Thyroid gland (tissue), 4 donors: ENCODE results near the gene TNS4. TPM values are rescaled to one million over a fixed set of nuclear protein-coding genes. Genes with fewer than 3 reads are reported as not detected.

Source experiments
- DNase-seq, 2 donors: peaks; one replicate each; pipeline ENCODE4 v3.0.0-alpha.2; 2019
- H3K27ac ChIP-seq, 3 donors: fragments of 200-600 bp; sonication (generic); 1 replicate in 2 of 3; 2 replicates in 1 of 3; pipeline ENCODE4 v1.5.1; 2016 to 2019; ENCODE audit warnings: mild to moderate bottlenecking in 1 of 3, moderate library complexity in 1 of 3
- H3K27me3 ChIP-seq: fragments of 200-600 bp; sonication (generic); one replicate; pipeline ENCODE4 v1.5.1; 2019
- H3K36me3 ChIP-seq, 2 donors: fragments of 200-600 bp; sonication (generic); one replicate each; pipeline ENCODE4 v1.5.1; 2016 to 2019
- H3K4me1 ChIP-seq, 2 donors: fragments of 200-600 bp; sonication (generic); one replicate each; pipeline ENCODE4 v1.5.1; 2017 to 2019
- H3K4me3 ChIP-seq, 3 donors: fragments of 200-600 bp; sonication (generic); replicated peaks in 1 of 3; 1 replicate in 2 of 3; 2 replicates in 1 of 3; pipeline ENCODE4 v1.5.1; 2016; ENCODE audit warnings: mild to moderate bottlenecking in 1 of 3
- H3K9me3 ChIP-seq: fragments of 200-600 bp; sonication (generic); one replicate; pipeline ENCODE4 v1.5.1; 2017
- CTCF ChIP-seq, 6 experiments: fragments of 200-600 bp in 3 of 6; fragments of 450-650 bp in 3 of 6; sonication (generic) in 3 of 6; IDR thresholded peaks; one replicate each; pipeline ENCODE4 v1.5.1; 2016 to 2019; ENCODE audit warnings: antibody characterized with exemption in 6 of 6, mild to moderate bottlenecking in 2 of 6, inconsistent platforms in 1 of 6, moderate library complexity in 1 of 6
- POLR2A ChIP-seq, 2 donors: fragments of 450-650 bp; IDR thresholded peaks; one replicate each; pipeline ENCODE4 v1.6.1; 2017; ENCODE audit warnings: antibody characterized with exemption in 2 of 2, mild to moderate bottlenecking in 2 of 2, moderate library complexity in 1 of 2
- WGBS, 2 donors: methylation state at CpG; one replicate each; pipeline ENCODE4 v1.1.5; 2017; 5-methylcytosine and 5-hydroxymethylcytosine counted together
- intact Hi-C: fragments of 100-400 bp; cut with DNase I; formaldehyde crosslinking; loops from one replicate; pipeline ENCODE4 v1.15.1; 2023
- total RNA-seq, 4 donors: library from RNA; depleted of rRNA; stranded (reverse); fragments of >200 nt; gene quantifications; one replicate each; pipeline ENCODE4 v1.2.3, GENCODE V29; 2016

Gene TNS4
- total RNA-seq, 4 donors from 2014 or later: 5.4 to 24.7 (median 16.2) TPM

- Histone ChIP-seq H3K4me3 (no peak overlapping the region), H3K27me3 (no peaks in the 10 kb centered on the region), H3K4me1 (peaks cover 11 to 28% of the 10 kb centered on the region in 2 donors), H3K9me3 (no peaks in the 10 kb centered on the region), H3K36me3 (no peaks in the 10 kb centered on the region), H3K27ac (peak overlapping the region in 1 of 3 donors; percentile 52)
- DNase-seq: peak; percentile 34 to 35
- 61 to 71% methylated on average over 16 of the region's 16 CpGs for whole genome bisulfite sequencing, 2 donors
- no peak for TF ChIP-seq POLR2A (IDR thresholded peaks at IDR 0.05)
- TF ChIP-seq CTCF (IDR thresholded peaks at IDR 0.05): no peak
- intact Hi-C loops: loop anchor here (2.0 kb wide), 1 partner anchor 29 kb away; no protein-coding TSS in a partner anchor
These were observed 27.7 kb downstream of the TNS4 start for GRCh38 chr17:40473573-40474365.

GRCh38 chr17:40472733-40473452 is 28.5 kb downstream of the TNS4 start:
- peak overlapping the region in 1 of 3 donors; percentile 52 for H3K27ac ChIP-seq
- DNase-seq: no peak
- no peak overlapping the region for H3K4me3 ChIP-seq
- TF ChIP-seq POLR2A (IDR thresholded peaks at IDR 0.05) (no peak), CTCF (IDR thresholded peaks at IDR 0.05) (no peak)
- H3K9me3 ChIP-seq: no peaks in the 10 kb centered on the region
- H3K27me3 ChIP-seq: no peaks in the 10 kb centered on the region
- no peaks in the 10 kb centered on the region for H3K36me3 ChIP-seq
- H3K4me1 ChIP-seq: peaks cover 11 to 28% of the 10 kb centered on the region in 2 donors
- intact Hi-C loops: no loop called here
- 93 to 97% methylated on average over 3 of the region's 3 CpGs for whole genome bisulfite sequencing, 2 donors

- no peak for TF ChIP-seq POLR2A (IDR thresholded peaks at IDR 0.05)
- no peak for TF ChIP-seq CTCF (IDR thresholded peaks at IDR 0.05)
- Histone ChIP-seq H3K36me3 (no peaks in the 10 kb centered on the region), H3K4me3 (no peak overlapping the region), H3K4me1 (peaks cover 11 to 28% of the 10 kb centered on the region in 2 donors), H3K27me3 (no peaks in the 10 kb centered on the region), H3K27ac (no peak overlapping the region), H3K9me3 (no peaks in the 10 kb centered on the region)
- intact Hi-C loops: no loop called here
- no peak for DNase-seq
- WGBS, 2 donors: 92 to 93% methylated on average over 6 of the region's 6 CpGs
These were observed 29.3 kb downstream of the TNS4 start for GRCh38 chr17:40471846-40472732.

GRCh38 chr17:40470932-40471828 is 30.2 kb downstream of the TNS4 start:
- Histone ChIP-seq H3K27ac (no peak overlapping the region), H3K9me3 (no peaks in the 10 kb centered on the region), H3K4me1 (peaks cover 11 to 28% of the 10 kb centered on the region in 2 donors), H3K27me3 (no peaks in the 10 kb centered on the region), H3K36me3 (no peaks in the 10 kb centered on the region), H3K4me3 (no peak overlapping the region)
- intact Hi-C loops: no loop called here
- no peak for DNase-seq
- 80 to 91% methylated on average over 17 of the region's 17 CpGs for WGBS, 2 donors
- TF ChIP-seq POLR2A (IDR thresholded peaks at IDR 0.05) (no peak), CTCF (IDR thresholded peaks at IDR 0.05) (no peak)
